ENCODE results near the gene PDE4D. TPM values are rescaled to one million over a fixed set of nuclear protein-coding genes. Genes with fewer than 3 reads are reported as not detected.

The PDE4D gene
- total RNA-seq, 2 experiments from 2014 or later: 75.5 to 80.7 TPM

- H3K36me3 Mint-ChIP-seq (ENCODE audit: low read depth): no peaks in the 10 kb centered on the region
- intact Hi-C loops (cut with micrococcal nuclease): no loop called here
- no peak overlapping the region for H3K4me3 Mint-ChIP-seq
- no peaks in the 10 kb centered on the region for H3K9me3 Mint-ChIP-seq
- H3K27me3 Mint-ChIP-seq: no peaks in the 10 kb centered on the region
- TF ChIP-seq CTCF (IDR thresholded peaks at IDR 0.05): no peak
- ATAC-seq (no peak), DNase-seq (no peak)
- ChIA-PET CTCF (no interaction called here), POLR2A (no interaction called here)
- H3K4me1 Mint-ChIP-seq (ENCODE audit: low read depth): peaks cover 4% of the 10 kb centered on the region
- H3K27ac Mint-ChIP-seq: no peak overlapping the region
These were observed 236.9 kb downstream of the PDE4D start for GRCh38 chr5:59656351-59657254.

DNA sequence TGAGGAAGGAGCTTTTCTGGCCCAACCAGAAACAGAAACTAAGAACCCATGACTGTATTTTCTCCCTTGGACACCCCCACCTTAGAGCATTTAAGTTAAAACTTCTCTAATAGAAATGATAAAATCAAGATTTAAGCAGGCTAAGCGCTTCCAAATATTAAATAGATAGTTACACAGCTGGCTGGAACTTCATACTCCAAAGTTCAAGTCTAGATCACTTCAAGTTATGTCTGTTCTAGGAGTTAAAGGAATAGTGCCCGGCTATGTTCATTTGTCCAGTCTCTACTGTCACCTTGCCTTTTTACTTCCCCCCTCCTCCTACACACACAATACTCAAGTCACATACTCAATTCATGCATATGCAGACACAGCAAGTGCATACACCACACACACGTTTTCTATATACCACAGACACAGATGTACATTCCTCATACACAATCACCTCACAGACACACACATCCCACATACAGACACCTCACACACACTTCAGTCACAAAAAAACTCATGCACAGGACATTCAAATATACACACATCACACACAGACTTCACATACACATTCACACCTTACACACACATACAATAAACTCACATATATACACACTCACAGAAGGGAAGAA lies 237.7 kb downstream of the PDE4D start:
- DNase-seq (no peak), ATAC-seq (no peak)
- no peaks in the 10 kb centered on the region for H3K27me3 Mint-ChIP-seq
- H3K9me3 Mint-ChIP-seq: no peaks in the 10 kb centered on the region
- H3K4me1 Mint-ChIP-seq (ENCODE audit: low read depth): peaks cover 4% of the 10 kb centered on the region
- CTCF ChIA-PET: interaction anchor here (1.0 kb wide), 1 partner anchor 18 kb away, joined by 3 read pairs; no protein-coding TSS in a partner anchor
- POLR2A ChIA-PET: interaction anchor here (1.1 kb wide), 1 partner anchor 10 kb away, joined by 3 read pairs; no protein-coding TSS in a partner anchor
- no peak overlapping the region for H3K4me3 Mint-ChIP-seq
- no peak overlapping the region for H3K27ac Mint-ChIP-seq
- no peak for TF ChIP-seq CTCF (IDR thresholded peaks at IDR 0.05)
- intact Hi-C loops (cut with micrococcal nuclease): no loop called here
- no peaks in the 10 kb centered on the region for H3K36me3 Mint-ChIP-seq (ENCODE audit: low read depth)

- Mint-ChIP-seq H3K4me3 (no peak overlapping the region), H3K36me3 (ENCODE audit: low read depth) (no peaks in the 10 kb centered on the region), H3K27me3 (no peaks in the 10 kb centered on the region), H3K4me1 (ENCODE audit: low read depth) (peaks cover 4% of the 10 kb centered on the region), H3K27ac (no peak overlapping the region), H3K9me3 (no peaks in the 10 kb centered on the region)
- intact Hi-C loops (cut with micrococcal nuclease): no loop called here
- no peak for TF ChIP-seq CTCF (IDR thresholded peaks at IDR 0.05)
- ATAC-seq (no peak), DNase-seq (no peak)
- CTCF ChIA-PET: interaction anchor here (1.0 kb wide), 1 partner anchor 19 kb away, joined by 3 read pairs; no protein-coding TSS in a partner anchor
- POLR2A ChIA-PET: no interaction called here
These were observed 238.8 kb downstream of the PDE4D start for GRCh38 chr5:59654691-59655090.

DNA sequence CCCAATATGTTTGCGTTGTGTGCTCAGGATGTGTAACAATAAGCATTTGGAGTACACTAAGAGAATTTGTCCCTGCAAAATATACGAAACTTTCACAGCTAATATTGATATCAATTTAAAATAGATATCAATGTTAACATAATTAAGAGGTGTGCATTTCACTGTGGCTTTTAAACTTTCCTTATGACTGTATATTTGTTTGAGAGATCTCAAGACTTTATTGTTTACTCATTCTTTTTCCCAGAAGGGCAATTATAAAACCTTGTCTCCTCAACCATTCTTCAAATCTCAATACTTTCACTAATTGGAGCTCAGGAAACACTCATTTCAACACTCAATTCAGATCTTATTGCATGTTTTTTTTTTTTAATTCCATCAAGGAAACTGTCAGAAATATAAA lies 241.1 kb downstream of the PDE4D start:
- Mint-ChIP-seq H3K27me3 (no peaks in the 10 kb centered on the region), H3K4me3 (no peak overlapping the region), H3K27ac (no peak overlapping the region), H3K9me3 (no peaks in the 10 kb centered on the region), H3K4me1 (ENCODE audit: low read depth) (peaks cover 4% of the 10 kb centered on the region), H3K36me3 (ENCODE audit: low read depth) (no peaks in the 10 kb centered on the region)
- DNase-seq (no peak), ATAC-seq (no peak)
- TF ChIP-seq CTCF (IDR thresholded peaks at IDR 0.05): no peak
- POLR2A ChIA-PET: no interaction called here
- CTCF ChIA-PET: no interaction called here
- intact Hi-C loops (cut with micrococcal nuclease): no loop called here
